ENCODE data around the gene DNAH1.

Gene DNAH1

DNA sequence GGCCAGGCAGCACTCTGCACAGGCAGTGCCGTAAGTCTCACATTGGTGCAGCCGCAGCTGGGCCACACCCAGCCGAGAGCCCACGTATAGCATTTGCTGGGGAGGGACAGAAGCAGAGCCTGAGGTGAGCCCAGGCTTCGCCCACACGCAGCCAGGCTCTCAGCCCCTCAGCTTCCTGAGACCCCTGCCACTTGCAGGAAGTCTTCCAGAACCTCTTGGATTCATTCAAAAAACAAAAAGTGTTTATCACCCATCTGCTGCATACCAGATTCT is 121.9 kb downstream of the DNAH1 start:
- no peak for DNase-seq

DNA sequence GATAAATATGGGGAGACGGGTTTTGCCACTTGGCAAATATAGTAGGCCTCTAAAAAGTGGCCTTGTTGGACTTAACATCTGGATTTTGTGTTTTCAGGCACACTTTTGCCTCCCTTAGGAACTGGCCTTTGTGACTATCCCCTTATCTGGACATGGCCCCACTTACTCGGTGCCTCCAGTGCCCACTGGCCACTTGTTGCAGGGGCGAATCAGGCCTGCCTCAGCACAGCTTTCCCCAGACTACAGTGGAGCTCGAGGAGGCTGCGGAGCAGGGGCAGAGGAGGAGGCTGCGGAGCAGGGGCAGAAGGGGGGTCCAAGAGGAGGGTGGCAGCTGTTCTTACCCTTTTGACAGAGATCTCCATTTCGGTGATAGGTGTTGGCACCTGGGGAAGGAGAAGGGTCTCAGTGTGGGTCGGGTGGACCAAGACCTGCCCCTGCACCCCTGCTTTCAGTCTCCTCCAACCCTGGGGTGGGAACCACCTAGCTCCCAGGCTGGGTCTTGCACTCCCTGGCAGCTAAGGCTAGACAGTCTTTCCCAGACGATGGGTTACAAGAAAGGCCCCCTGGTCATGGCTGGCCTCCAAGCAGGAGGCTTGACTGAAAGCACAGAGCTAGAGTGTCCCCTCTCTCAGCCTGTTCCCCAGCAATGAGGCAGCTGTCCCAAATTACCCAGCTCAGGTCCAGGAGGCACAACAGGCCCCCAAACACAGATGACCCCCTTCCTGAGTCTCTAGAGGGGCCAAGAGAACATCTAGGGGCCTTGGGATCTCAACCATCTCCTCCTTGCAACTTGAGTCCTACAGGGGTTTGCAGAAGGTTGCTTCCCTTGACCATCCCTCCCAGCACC is 122.7 kb downstream of the DNAH1 start:
- DNase-seq: no peak

DNA sequence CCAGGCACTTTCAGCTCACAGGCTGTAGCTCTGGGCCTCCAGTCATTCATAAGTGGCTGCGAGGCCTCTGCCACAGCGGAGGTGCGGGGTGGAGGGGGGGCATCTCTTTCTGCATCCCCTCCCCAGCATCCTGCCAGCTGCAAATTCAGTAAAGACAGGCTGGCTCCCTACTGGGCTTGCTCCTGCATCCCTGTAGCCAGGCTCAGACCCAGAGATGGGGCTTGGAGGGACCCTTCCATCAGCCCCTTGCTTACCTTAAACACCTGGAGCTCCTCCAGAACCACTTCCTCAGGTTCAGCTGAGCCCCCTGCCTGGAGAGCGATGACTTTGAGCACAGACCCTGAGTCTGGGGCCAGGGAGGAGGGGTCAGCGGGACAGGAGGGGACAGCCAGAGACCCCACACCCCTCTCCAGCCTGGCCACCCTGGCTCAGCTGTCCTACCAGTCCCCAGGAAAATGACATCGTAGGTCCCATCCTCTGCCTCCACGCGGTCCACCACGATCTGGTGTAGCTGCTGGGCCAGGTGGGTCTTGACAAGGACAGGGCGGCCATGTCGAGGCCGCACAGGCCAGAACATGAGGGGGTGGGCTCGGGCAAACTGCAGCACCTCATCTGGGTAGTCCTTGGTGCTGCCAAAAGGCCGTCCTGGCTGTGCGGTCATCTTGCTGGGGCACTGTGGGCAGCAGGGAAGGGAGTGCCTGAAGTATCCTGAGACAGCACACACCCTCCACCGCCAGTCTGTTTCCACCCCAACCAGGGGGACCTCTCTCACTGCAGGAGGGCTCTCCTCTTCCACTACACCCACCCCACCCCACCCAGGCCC is 123.5 kb downstream of the DNAH1 start:
- no peak for DNase-seq

DNA sequence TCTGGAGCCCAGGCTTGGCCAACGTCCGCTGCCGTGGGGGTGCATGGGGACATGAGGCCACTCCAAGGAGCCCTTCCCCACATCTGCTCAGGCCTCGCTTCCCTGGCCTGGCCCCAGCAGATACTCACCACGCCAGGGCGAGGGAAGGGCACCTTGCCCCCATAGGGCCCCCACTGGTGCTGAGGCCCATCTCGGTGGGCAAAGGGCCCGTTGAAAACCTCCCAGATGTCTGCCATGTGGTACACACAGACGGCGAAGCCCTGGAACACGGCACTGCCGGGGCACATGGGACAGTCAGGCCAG is 124.1 kb downstream of the DNAH1 start:
- no peak for DNase-seq

DNA sequence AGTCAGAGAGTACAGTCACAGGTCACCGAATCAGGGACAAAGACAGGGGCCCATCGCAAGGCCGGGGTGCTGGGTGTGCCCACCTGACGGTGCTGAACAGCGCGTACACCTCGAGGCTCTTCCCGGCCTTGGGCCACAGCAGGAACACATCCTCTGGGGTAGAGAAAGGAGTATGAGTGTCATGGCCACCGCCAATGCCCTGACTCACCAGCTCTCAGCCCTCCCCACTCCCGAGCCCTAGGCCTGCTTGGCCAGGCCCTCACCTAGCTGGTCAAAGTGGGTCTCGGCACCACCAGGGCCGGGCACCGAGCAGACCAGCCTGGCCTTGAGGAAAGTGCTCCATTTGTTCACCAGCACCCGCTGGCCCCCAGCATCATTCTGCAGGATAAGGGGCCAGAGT is 124.6 kb downstream of the DNAH1 start:
- no peak for DNase-seq

DNA sequence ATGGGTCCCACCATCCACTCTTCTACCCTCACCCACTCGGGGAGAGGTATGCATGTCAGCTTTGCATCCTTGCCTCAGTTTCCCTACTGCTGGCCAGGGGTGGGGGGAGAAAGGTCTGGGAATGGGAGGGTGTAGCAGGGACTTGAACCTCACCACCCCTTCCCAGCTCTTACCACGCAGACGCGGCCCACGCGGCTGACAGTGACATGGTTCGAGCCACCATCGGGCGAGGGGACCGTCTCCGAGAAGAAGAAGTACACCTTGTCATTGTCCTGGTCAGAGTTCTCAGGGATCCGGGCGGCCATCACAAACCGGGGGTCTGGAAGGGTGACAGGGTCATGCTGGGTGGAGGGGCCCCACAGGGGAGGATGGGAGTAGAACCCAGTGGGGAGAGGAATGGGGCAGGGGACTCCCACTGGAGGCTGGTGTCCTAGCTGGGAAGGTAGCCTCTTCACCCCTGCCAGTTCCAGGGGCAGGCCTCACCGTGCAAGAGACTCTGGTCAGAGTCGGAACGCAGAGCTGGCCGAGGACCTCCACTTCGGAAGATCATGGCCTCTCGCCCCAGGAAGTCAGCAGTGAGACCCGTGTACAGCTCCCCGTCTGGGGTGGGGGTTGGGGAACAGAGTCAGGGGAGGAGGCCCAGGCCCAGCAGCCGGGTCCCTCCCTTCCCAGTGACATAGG is 125.1 kb downstream of the DNAH1 start:
- no peak for DNase-seq

DNA sequence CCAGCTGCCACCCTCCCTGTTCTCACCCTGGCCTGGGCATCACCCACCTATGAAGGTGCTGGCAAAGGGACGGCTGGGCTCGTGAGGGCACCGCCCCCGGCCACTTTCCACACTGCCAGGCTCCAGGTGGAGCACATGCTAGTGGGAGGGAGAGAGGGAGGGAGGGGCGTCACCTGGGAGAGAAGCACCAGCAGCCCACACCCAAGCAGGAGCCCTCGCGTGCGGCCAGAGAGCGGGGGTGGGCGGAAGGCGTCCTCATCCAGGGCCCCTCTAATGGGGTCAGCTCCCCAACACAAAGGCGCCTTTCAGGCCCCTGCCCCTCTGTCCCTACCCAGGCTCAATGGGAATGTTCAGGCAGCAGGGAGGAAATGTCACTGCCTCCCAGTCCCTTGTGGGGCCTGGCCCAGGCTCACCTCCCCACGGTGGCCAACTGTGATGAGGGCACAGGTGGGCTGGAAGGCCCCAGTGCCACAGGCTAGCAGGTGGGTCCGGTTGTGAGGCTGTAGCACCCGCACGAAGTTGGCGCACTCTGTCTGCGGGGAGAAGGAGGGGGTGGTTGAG is 125.7 kb downstream of the DNAH1 start:
- no peak for DNase-seq

DNA sequence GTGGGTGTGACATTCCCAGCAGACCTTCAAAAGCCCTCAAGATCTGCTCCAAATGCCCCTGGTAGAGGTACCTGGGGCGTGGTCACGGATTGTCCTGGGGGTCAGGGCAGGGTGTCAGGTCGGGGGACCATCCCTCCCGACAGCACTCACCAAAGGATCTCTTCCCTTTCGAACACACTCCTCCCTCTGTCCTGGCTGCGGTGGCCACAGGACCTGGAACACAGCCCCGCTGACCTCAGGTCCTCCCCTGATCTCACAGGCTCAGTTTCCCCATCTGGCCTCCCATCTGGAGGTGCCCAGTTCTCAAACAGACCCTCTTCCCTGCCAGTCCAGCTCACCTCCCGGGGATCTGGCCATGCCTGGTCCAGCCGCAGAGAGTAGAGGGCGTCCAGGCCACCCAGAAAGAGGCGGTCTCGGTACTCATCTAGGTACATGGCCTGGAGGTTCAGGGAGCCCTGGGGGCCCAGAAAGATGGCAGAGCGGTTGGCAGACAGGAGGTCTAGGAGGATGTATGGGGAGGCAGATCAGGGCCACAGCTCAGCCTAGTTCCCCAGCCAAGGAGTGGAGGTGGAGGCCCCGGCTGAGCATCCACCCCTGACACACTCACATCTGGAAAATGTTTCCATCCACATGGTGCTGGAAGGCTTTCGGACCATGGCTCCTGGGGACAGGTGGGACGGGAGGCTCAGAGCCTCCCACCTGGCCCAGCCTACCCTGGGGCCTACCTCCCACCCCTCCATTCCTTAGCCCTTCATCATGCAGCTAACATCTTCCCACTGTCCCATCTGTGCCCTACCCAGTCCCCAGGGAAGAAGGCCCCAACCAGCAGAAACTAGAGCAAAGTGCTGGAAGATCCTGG is 126.5 kb downstream of the DNAH1 start:
- no peak for DNase-seq

DNA sequence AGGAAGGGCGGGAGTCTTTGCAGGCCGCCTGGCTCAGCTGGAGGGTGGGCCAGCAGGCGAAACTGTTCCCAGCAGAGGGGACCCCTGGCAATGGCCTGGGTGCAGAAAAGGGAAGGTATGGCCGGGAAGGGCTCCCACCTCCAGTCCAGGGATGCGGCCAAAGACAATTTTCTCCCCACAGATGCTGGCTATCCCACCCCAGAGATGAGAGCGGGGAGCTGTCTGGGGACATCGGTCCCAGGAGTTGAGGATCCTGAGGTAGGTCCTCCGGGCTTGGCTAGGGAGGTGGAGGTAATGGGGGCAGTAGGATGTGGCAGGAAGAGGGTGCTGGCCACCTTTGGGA is 127.1 kb downstream of the DNAH1 start:
- no peak for DNase-seq

DNA sequence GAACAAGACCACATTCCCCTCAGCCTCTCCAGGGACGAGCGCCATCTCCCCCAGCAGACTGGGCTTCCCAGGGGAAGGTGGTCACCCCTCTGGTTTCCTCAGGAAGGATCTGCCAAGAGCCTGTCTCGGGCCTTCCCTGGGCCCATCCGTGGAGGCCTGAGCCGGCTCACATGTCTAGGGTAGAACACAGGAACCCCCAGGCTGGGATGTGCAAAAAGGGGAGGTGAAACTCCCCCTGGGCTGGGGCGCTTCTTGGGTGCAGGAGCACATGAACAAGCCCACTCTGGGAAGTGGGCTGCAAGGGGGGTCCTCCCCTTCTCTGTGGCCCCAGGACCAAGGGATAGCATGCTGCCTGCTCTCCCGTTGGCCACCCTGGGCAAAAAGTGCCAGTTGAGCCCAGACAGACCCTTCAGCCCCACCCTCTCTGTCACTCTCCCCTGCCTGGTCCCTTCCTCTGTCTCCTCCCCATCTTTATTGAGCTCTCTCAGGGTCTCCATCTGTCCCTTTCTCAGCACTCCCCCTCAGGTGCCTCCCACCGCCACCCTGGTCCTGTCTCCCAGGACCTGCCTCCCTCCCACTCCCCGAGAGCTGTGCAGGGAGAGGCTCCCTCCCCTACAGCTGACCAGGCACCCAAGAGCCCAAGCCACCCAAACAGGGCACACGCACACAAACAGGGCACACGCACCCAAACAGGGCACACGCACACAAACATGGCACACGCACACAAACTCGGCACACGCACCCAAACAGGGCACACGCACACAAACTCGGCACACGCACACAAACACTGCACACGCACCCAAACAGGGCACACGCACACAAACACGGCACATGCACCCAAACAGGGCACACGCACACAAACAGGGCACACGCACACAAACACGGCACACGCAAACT is 127.9 kb downstream of the DNAH1 start:
- no peak for DNase-seq

DNA sequence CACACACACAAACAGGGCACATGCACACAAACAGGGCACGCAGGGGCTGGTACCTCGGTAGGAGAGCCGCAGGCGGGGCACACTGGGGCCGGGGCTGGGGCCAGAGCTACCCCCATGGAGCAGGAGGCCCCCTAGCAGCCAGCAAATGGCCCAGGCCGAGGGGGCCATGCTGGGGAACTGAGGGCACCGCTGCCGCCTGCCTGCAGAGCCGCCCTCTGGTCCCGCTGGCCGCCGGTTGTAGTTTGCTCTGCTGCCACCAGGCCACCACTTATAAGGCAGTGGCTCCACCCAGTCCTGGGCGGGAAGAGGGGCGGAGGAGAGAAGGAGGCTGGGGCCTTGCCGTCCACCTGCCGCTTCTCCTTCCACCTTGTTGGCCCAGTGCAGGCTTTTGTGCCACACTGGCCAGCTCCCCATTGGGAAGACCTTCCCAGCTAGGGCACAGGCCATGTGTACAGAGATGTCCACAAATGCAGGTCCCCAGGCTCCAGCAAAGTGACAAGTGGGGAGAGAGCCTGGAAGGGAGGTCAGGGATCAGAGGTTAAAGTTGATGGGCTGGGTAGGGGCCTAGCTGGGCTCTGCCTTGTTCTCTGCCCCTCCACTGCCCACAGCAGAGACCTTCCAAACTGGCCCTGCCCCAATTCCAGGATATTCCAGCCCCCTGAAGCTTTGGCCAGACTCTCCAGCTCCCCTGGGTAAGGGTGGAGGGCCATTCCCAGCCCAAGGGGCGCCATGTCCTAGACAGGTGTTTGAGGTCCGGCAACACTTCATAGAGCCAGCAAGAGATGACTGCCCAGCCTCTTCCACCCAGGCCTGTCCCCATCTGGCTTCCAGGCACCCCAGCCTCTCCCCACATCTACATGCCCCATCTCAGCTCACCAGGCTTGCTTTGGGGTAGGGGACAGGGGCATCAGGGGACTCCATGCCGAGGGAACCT is 129.0 kb downstream of the DNAH1 start, which contains the start of gene SEMA3G:
TSS of gene SEMA3G (minus strand) at position 244 of the 934 bp plus-strand sequence. CDS start at position 168, 76 bp downstream.
- DNase-seq: no peak

DNA sequence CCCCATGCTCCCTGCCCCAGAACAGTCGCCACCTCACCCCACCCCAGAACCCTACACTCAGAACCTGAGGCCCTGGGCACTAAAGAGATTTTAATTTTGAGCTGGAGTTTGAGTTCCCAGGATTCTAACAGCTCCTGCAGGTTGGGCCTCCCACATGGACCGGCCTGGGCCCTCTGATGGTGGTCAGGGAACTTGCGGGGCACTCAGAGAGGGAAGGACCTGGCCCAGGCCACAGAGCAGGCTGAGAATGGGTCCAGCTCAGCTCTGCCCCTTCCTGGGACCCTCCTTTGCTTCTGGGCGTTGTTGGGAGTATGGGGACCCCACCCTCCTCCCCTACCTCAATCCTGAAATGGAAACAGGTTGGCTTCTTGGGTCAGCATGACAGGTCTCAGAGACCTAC is 129.9 kb downstream of the DNAH1 start:
- no peak for DNase-seq

DNA sequence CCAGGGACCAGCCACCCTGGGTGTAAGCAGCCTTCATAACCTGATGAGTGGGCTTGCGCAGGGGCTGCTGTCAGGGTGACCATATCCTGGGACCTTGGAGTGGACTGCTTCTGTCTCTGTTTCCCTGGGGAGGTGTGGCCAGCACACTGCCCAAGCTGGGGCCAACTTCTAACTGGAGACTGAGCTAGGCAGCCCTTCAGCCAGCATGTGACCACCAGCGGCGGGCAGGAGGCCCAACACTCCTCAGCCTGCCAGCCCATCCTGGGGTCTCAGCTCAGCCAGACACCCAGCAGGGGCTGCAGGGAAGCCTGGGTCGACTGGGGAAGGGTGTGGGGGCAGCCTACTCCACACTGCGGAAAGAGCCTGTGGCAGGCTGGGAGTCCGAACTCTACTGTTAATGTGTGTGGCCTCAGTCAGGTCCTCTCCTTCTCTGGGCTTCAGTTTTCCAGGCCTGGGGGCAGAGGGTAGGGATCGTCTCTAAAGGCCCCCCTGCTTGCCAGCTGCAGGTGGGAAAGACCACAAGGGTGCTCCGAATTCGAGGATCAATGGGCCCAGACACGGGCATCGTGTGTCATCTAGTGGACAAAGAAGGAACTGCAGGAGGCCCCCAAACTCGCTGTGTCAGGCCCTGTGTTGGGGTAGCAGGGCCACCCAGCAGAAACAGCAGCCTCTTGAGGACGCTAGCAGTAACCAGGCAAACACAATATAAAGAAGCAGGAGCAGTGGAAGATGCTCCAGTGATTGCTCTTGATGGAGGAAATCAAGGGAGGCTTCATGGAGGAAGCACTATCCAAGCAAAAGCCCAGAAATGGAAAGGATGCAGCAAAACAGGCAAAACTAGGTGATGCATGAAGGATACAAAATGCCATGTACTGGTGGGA is 130.8 kb downstream of the DNAH1 start:
- DNase-seq: no peak

DNA sequence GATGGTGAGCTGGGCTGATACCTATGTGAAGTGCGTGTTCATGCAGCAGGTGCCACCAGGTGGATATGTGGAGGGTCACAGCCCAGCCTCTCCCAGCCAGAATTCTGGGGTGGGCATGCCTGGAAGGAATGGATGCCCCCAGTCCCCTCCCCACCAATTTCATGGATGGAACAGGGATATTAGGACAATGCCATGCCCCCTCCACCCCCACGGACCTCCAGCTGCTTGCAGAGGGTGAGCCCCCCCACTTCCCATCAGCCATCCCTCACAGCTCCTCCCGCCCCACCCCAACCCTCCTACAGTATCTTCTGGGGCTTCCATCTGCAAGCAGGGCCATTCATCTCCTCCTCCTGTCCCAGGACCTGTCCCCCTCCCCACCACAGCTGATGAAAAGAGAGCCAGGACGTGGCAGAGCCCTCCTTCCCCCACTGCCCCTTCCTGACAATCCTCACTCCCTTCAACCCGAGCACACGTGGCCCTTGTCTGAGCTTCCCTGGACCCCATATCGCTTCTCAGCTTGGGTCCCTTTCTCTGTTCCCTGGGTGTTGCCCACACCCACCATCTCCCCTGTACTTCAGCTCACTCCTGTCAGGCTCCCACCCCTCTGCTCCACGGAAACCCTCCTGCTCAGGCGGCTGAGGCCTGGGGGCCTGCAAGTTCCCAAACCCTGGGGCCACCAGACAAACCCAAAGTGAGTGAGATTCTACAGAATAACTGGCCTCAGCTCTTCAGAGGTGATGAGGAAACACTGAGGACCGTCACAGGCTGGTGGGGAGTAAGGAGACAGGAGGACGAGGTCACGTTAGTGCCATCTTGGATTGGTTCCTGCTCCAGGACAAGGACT is 131.6 kb downstream of the DNAH1 start:
- DNase-seq: no peak
